ENCODE results near the gene AGAP5.

GRCh38 chr10:73644015-73644743 lies 53.7 kb downstream of the AGAP5 start:
- peak; percentile 81 for TF ChIP-seq CTCF (IDR thresholded peaks at IDR 0.05; ENCODE audit: low read length)
- no peak for TF ChIP-seq EZH2 (optimal IDR thresholded peaks at IDR 0.05; ENCODE audit: low read depth, low read length)
- no peak for TF ChIP-seq EZH2phosphoT487 (IDR thresholded peaks at IDR 0.05; ENCODE audit: low read length)

Data from MM.1S (cell line).